NCI-H1092 treated with DMSO at 0.1 percent for 48 hours (cell line): ENCODE data around the gene CLCA1.

Experiments
- DNase-seq: peaks from one replicate; lab custom pipeline; 2025; lab: John Stamatoyannopoulos, UW

CLCA1 gene

DNA sequence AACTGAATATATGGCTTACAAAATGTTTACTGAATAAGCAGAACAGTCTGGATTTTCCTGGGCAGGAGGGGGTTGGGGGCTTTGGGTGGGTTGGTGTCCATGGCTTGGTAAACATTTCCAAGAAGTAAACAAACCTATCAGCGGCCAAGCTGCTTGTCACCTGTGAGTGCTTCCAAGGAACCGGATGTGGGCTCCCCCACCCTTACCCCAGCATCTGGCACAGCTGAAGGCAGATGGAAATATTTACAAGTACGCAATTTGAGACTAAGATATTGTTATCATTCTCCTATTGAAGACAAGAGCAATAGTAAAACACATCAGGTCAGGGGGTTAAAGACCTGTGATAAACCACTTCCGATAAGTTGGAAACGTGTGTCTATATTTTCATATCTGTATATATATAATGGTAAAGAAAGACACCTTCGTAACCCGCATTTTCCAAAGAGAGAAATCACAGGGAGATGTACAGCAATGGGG lies at the start of gene CLCA1:
CLCA1 (plus strand) TSS at position 427 of the 477 bp plus-strand sequence; CDS start at position 472, 45 bp downstream.
- no peak for DNase-seq

GRCh38 chr1:86419277-86419903 lies 49.3 kb upstream of the CLCA1 start:
- DNase-seq = no peak

- no peak for DNase-seq
Measured at GRCh38 chr1:86421601-86422280, 47.0 kb upstream of the CLCA1 start.

GRCh38 chr1:86423473-86423872 lies 45.3 kb upstream of the CLCA1 start:
- DNase-seq = no peak

GRCh38 chr1:86423873-86424272 lies 44.9 kb upstream of the CLCA1 start, which contains the start of gene CLCA2:
CLCA2 (plus strand) TSS chr1:86424171; CDS start chr1:86424248, 77 bp downstream.
- no peak for DNase-seq

GRCh38 chr1:86429122-86429725 lies 39.5 kb upstream of the CLCA1 start:
- no peak for DNase-seq

GRCh38 chr1:86429835-86430234 lies 38.9 kb upstream of the CLCA1 start:
- no peak for DNase-seq

GRCh38 chr1:86430376-86430775 lies 38.4 kb upstream of the CLCA1 start:
- no peak for DNase-seq

GRCh38 chr1:86434059-86434458 lies 34.7 kb upstream of the CLCA1 start:
- DNase-seq = no peak

GRCh38 chr1:86435327-86435726 lies 33.4 kb upstream of the CLCA1 start:
- no peak for DNase-seq

DNA sequence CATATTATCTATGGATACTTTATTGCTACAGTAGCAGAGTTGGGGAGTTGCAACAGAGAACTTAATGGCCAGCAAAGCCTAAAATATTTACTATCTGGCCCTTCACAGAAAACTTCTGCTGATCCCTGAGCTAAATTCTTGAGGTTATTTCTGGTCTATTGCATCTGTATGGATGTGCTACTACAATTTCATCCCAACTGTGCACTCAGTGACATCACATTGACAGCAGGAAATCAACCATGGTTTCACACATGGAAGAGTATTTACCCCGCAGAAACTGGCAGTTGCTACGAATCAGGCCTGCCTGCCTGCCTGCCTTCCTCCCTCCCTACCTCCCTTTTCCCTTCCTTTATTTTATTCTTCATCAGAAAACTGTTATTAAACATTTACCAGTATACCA lies 32.7 kb upstream of the CLCA1 start:
- no peak for DNase-seq

- no peak for DNase-seq
Measured at GRCh38 chr1:86441581-86441980, 27.1 kb upstream of the CLCA1 start.

- no peak for DNase-seq
Measured at GRCh38 chr1:86441997-86442396, 26.7 kb upstream of the CLCA1 start.

GRCh38 chr1:86445919-86446318 lies 22.8 kb upstream of the CLCA1 start:
- DNase-seq = no peak

- DNase-seq = no peak
Measured at GRCh38 chr1:86447198-86447790, 21.4 kb upstream of the CLCA1 start.

DNA sequence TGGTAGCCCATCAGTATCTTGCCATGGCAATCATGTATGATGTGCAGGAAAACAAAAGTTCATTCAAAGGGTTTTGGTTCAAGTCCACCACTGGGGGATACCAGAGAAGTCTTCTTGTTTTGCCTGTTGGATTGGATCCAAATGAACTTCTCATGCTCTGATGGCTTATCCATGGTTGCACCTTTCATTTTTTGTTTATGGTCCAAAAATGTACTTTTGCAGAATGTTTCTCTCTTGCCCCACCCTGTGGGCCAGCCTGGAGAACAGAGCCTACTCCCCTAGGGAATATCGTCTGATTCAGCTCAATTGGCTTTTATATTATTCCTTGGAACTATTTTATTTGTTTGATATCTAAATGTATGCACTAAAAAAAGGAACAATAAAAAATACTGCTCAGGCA lies 20.1 kb upstream of the CLCA1 start:
- no peak for DNase-seq

- no peak for DNase-seq
Measured at GRCh38 chr1:86449103-86449502, 19.6 kb upstream of the CLCA1 start.

DNA sequence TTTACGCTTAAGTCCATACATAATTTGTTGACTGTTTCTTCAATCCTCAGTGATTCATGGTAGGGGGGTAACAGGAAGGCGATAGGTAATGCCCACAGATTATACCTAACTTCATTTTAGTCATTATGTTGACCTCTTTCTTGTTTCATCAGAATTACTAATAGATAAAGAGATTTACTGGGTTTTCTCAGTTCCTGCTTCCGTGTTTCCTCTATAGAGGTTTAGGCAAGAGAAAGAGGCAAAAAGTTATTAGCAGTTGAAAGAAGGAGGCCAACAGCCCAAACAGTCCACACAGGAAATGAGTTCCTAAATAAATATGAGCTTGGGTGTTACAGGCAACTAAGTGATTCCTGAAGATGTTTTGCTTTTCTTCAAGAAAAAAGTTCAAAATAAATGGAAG lies 17.9 kb upstream of the CLCA1 start:
- no peak for DNase-seq

- DNase-seq = no peak
Measured at GRCh38 chr1:86453664-86454063, 15.1 kb upstream of the CLCA1 start.

DNA sequence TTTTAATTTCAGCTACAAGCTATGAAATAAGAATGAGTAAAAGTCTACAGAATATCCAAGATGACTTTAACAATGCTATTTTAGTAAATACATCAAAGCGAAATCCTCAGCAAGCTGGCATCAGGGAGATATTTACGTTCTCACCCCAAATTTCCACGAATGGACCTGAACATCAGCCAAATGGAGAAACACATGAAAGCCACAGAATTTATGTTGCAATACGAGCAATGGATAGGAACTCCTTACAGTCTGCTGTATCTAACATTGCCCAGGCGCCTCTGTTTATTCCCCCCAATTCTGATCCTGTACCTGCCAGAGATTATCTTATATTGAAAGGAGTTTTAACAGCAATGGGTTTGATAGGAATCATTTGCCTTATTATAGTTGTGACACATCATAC lies 13.7 kb upstream of the CLCA1 start:
- DNase-seq = no peak

DNA sequence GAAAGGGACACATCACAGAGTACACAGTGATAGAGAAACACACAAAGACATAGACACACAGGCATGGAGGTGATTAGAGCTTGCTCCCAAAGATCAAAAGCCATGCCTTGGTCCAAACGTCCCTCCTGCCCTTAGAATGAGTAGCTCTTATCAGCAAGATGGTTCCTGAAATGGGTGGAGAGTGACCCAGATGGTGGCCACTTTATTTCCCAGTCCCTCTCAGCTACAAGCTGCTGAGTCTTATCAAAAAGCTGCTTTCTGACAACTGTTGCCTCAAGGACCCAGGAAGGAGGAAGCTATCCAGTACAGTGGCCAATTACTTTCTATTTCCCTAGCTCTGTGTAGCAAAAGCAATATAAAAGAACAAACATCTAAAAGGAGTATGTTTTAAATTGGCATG lies 7.7 kb upstream of the CLCA1 start:
- DNase-seq = no peak

DNA sequence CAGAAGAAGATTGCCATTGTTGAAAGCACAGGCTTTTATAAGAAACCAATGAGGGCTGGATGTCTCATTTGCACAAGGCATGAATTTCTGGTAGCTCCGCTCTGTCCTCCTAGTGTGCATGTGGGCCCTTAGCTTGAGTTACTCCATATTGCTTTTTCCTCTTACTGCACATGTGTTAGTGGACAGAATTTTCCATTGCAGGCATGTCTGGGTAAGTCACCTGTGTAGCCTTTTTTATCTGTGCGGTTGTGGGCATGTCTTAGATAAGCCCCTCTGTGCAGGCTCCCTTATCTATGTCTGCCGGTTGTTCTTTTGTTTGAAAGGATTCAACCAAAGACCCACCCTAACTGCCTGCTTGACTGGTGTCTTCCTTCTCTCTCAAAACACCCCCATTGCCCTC lies 7.2 kb upstream of the CLCA1 start:
- no peak for DNase-seq

GRCh38 chr1:86464819-86465218 lies 3.9 kb upstream of the CLCA1 start:
- no peak for DNase-seq
